AG09309 (cell line): ENCODE data around the gene CCBE1.

Experiments used
- DNase-seq: peaks from one replicate; pipeline ENCODE4 v3.0.0-alpha.2; 2010; ENCODE audit warnings: low read depth
- H3K4me3 ChIP-seq: 2 replicates; pipeline ENCODE4 v1.5.1; 2011; ENCODE audit warnings: mild to moderate bottlenecking, low read depth, low read length, moderate library complexity; ENCODE audit not compliant: control insufficient read depth
- TF ChIP-seq, protein P1 (sequence below): IDR thresholded peaks from 2 replicates; pipeline ENCODE4 v1.5.1; 2011; ENCODE audit warnings: mild to moderate bottlenecking, low read depth, low read length, inconsistent platforms; ENCODE audit not compliant: insufficient read depth, control insufficient read depth; ENCODE audit errors: missing control alignments

Gene CCBE1

DNA sequence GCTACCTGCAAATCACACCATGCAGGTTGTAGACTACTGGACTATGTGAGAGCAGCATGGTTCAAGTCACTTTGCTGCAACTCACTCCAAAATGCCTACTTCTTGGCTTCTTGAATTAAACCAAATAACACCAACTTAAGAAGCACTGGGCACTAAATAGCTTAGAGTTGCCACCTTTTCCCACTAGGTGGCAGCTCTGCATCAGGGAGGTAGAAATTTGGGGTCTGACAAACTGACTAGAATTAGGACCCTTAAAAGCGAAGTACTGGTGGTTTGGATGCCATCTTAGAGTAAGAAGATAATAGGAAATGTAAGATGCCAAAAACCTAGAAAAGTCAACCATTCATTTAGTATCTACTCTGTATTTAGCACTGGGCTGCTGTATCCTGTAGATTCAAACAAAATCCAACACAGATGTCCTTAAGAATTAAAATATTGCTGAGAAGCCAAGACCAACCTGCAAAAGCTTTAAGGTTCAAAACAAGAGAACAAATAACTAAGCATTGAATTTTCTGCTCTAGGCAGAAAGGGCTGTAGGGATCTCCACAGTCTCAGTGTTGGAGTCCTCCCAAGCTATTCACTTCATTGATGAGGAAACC lies 65.5 kb downstream of the CCBE1 start:
- H3K4me3 ChIP-seq = no peak overlapping the region
- TF ChIP-seq, protein P1, sequence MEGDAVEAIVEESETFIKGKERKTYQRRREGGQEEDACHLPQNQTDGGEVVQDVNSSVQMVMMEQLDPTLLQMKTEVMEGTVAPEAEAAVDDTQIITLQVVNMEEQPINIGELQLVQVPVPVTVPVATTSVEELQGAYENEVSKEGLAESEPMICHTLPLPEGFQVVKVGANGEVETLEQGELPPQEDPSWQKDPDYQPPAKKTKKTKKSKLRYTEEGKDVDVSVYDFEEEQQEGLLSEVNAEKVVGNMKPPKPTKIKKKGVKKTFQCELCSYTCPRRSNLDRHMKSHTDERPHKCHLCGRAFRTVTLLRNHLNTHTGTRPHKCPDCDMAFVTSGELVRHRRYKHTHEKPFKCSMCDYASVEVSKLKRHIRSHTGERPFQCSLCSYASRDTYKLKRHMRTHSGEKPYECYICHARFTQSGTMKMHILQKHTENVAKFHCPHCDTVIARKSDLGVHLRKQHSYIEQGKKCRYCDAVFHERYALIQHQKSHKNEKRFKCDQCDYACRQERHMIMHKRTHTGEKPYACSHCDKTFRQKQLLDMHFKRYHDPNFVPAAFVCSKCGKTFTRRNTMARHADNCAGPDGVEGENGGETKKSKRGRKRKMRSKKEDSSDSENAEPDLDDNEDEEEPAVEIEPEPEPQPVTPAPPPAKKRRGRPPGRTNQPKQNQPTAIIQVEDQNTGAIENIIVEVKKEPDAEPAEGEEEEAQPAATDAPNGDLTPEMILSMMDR = peak; percentile 84
- no peak for DNase-seq

DNA sequence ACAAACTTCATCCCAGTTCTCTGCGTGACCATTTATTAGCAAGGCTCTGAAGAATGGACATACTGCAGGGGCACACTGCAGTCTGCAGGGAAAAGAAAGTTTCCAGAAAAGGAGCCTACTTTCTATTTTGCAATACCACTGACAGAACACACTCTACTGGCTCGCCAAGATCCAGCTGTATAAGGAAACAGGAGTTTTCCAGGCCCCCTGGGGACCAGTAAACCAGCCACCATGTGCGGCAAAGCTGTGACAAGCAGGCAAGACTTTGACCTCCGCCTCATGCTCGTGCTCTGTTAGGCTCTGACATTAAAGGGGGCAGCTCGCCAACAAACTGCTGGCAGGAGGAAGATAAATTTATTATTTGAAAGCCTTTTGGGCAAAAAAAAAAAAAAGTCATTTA lies 67.3 kb downstream of the CCBE1 start:
- TF ChIP-seq, protein P1 = no peak
- DNase-seq = no peak
- H3K4me3 ChIP-seq = no peak overlapping the region

DNA sequence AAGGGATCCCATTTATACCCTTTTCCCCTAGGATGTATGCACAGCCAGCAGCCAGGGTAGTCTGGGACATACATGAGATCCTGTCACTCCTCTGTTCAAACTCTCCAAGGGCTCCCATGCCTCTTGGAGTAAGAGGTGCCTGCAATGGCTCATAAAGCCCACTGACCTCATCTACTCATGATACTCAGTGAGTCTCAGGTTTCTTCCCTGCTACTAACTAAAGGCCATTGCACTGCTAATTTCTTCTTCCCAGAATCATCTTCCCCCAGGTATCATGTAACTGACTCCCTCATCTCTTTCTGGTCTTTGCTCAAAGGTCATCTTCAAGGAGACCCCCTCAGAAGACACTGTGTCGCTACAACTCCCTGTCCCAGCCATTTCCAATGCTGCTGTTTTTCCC lies 68.2 kb downstream of the CCBE1 start:
- TF ChIP-seq, protein P1 = no peak
- no peak for DNase-seq
- H3K4me3 ChIP-seq = no peak overlapping the region

DNA sequence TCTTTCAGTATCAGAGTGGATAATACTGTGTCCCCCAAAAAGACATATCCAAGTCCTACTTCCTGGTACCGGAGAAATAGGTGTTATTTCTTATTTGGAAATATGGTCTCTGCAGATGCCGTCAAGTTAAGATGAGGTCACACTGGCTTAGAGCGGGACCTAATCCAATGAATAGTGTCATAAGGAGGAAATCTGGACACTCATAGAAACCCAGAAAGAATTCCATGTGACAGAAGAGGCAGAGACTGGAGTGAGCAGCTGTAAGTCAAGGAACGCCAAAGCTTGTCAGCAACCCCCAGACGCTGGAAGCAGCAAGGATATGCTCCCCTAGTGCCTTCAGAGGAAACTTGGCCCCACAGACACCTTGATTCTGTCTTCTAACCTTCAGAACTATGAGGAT lies 69.8 kb downstream of the CCBE1 start:
- TF ChIP-seq, protein P1 = no peak
- no peak for DNase-seq
- no peak overlapping the region for H3K4me3 ChIP-seq

DNA sequence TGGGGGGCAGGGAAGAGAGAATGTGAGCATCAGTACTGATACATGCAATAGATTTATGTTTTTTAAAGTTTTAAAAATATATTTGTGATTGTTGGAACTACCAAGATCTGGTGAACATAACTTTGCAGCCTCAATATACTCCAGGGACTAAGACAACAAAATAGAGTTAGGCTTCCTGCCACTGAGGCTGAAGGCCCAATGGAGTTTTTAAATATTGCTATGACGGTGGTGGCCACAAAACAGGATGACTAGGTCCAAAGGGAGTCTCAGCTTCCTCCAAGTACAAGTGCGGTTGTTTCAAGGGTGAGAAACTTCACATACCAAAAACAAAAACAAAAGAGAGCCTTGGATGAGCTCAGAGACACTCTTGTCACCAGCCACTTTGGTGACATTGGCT lies 72.9 kb downstream of the CCBE1 start:
- TF ChIP-seq, protein P1 = no peak
- no peak overlapping the region for H3K4me3 ChIP-seq
- DNase-seq = no peak

DNA sequence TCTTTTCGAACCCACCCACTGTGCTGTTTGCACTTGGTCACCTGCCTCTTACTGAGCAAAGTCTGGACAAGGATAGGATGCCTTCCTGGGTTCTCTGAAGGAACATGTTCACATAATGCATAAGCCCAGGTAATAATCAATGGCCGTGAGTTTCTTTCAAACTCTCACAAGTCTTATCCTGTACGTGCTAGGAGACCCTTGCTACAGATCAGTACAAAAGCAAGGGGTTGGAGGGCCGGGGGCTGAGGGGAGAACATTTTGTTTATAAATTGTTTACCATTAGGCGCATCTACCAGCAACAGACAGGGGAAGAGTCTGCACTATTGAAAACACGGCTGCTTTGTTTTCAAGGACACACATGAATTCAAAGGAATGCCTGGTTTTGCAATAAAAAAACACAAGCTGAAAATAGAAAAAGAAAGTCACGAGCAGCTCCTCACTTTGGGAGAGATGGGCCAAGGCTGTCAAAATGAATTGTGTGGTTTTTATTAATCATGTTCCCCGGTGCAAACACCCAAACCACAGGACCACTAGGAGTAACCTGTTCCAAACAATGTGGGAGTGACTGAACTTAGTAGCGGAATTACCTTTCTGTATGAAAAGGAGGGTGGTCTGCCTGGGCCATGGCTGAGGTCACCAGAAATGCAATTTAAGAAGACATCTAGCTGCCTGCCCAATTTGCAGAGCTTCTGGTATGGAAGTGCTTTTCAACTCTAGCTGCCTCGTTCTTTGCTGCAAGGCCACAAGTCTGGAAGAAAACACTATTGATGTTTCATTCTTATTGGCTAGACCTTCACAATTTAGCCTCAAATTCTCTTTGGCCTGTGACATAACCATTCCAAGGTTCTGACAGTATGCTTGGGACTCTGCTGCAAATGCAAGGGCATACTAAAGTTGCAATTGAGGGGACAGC lies 73.5 kb downstream of the CCBE1 start:
- no peak overlapping the region for H3K4me3 ChIP-seq
- DNase-seq = no peak
- TF ChIP-seq, protein P1 = no peak
